GM12801 (cell line): ENCODE results near the gene AP4M1.

Experiments
- TF ChIP-seq, protein P1 (sequence below): IDR thresholded peaks from one replicate; pipeline ENCODE4 v1.5.1; 2011; ENCODE audit warnings: control low read depth; ENCODE audit not compliant: insufficient read length; ENCODE audit errors: extremely low read depth

AP4M1 gene, protein sequence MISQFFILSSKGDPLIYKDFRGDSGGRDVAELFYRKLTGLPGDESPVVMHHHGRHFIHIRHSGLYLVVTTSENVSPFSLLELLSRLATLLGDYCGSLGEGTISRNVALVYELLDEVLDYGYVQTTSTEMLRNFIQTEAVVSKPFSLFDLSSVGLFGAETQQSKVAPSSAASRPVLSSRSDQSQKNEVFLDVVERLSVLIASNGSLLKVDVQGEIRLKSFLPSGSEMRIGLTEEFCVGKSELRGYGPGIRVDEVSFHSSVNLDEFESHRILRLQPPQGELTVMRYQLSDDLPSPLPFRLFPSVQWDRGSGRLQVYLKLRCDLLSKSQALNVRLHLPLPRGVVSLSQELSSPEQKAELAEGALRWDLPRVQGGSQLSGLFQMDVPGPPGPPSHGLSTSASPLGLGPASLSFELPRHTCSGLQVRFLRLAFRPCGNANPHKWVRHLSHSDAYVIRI

DNA sequence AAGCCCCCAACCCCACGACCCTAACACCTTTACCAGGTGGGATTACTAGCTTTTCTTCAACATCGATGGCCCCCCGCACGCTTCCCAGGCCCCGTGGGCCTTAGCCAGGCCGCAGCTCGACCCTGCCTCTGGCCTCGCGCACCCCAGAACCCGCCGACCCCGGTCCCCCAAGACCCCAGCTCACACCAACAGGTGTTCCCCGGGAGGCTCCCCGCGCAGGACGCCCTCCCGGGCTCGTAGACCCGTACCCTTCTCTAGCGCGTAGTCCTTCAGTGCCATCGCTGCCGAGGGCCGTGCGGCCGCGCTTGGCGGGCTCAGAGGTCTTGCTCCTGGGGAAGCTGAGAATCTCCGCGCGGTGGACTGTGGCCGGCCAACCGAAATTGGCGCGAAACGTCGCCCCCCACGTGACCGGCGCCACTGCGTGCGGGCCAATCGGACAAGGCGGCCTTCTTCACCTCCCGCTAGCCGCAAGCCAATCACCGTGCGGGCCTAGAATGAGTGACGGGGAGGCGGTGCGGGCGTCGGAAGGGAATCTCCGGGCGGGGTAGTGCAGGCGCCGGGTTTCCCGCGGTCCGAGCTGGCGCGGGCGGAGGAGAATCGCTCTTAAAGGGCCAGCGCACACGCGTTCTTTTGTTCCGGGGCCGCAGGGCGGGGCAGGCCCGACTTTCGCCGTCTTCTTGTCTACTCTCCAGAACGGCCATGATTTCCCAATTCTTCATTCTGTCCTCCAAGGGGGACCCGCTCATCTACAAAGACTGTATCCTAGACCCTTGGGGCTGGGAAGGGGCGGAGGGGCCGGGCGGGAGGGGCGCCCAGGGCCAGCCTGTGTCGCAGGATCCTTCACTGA, at the start of gene AP4M1, which contains the start of gene MCM7:
Gene AP4M1, plus strand, starts transcription at position 628 of the 847 bp plus-strand sequence. Its CDS starts 72 bp downstream, at position 700.
Gene MCM7, minus strand, starts transcription at position 382 of the 847 bp plus-strand sequence. Its CDS starts 103 bp downstream, at position 279.
- TF ChIP-seq, protein P1, sequence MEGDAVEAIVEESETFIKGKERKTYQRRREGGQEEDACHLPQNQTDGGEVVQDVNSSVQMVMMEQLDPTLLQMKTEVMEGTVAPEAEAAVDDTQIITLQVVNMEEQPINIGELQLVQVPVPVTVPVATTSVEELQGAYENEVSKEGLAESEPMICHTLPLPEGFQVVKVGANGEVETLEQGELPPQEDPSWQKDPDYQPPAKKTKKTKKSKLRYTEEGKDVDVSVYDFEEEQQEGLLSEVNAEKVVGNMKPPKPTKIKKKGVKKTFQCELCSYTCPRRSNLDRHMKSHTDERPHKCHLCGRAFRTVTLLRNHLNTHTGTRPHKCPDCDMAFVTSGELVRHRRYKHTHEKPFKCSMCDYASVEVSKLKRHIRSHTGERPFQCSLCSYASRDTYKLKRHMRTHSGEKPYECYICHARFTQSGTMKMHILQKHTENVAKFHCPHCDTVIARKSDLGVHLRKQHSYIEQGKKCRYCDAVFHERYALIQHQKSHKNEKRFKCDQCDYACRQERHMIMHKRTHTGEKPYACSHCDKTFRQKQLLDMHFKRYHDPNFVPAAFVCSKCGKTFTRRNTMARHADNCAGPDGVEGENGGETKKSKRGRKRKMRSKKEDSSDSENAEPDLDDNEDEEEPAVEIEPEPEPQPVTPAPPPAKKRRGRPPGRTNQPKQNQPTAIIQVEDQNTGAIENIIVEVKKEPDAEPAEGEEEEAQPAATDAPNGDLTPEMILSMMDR, result no peak

DNA sequence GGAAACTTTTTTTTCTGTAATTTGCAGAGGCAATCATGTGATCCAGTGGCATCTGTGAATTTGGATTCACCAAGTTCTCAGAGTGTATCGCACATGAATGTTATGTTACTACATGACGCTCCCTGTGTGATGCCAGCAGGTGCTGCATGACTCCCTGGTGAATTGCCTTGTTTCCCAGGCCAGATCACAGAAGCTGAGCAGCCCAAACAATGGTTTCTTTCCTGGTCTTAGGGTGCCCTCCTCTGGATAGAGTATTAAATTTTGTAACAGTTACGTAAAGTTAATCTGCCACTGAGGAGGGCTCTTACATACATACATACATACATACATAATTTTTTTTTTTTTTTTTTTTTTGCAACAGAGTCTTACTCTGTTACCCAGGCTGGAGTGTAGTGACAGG, 48.2 kb upstream of the AP4M1 start:
- TF ChIP-seq, protein P1, result no peak

DNA sequence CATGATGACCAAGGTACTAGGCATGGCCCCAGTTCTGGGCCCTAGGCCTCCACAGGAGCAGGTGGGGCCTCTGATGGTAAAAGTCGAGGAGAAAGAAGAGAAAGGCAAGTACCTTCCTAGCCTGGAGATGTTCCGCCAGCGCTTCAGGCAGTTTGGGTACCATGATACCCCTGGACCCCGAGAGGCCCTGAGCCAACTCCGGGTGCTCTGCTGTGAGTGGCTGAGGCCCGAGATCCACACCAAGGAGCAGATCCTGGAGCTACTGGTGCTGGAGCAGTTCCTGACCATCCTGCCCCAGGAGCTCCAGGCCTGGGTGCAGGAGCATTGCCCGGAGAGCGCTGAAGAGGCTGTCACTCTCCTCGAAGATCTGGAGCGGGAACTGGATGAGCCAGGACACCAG, 44.4 kb upstream of the AP4M1 start:
- TF ChIP-seq, protein P1, result no peak

DNA sequence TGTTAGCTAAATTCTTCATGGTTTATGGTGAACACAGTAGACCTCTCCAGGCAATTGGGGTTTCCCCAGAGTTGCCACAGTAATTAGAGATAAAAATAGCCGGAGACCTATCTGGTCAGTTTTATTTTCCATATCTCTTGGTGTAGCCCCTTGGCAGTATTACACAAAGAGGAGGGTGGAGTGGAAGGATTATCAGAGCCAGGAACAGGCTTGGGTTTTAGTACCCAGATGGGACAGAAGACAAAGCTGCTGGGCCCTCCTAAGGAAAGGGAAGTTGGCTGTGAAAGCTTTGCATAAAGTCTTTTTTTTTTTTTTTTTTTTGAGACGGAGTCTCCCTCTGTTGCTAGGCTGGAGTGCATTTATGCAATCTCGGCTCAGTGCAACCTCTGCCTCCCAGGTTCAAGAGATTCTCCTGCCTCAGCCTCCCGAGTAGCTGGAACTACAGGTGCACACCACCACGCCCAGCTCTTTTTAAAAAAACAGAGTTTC, 42.1 kb upstream of the AP4M1 start:
- TF ChIP-seq, protein P1, result no peak

DNA sequence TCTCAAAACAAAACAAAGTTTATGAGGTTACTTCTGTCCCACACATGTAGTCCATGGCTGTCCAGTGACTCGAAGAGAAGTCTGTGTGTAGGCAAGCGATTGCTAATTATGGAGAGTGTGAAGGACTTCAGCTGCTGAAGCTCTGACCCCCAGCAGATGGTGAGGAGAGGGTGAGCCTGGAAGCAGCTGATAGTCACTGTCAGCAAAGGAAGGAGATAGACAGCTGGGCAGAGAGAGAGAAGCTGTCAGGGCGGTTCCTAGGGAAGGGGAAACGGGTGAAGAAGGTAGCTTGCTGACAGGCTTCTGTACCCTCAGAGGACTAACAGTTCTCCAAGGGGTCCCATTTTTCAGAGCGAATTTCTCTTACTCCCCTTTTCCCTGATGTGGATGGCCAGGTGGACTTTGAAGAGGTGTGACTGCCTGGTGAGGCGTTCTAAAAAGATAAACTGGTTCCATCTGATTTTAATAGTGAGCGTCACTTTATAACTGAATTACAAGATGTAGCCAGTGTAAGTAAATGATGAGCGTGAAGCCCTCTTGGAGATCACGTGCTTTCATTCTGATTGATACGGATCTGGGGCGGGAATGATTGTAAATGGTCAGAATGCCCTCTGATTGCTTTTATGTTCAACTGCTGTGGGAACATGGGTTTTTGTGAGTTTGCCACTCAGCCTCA, 39.8 kb upstream of the AP4M1 start:
- TF ChIP-seq, protein P1, result no peak

DNA sequence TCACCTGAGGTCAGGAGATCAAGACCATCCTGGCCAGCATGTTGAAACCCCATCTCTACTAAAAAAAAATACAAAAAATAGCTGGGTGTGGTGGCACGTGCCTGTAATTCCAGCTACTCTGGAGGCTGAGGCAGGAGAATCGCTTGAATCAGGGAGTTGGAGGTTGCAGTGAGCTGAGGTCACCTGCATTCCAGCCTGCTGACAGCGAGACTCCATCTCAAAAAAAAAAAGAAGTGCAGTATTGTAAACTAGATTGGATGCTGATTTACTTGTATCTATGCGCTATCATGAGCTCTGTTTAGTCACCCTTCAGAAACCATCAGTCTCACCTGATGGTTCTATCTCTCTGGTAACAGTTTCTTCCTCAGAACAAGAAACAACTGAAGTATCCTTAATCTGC, 38.1 kb upstream of the AP4M1 start:
- TF ChIP-seq, protein P1, result no peak
